Keratinocyte (primary cell): Measurements from ENCODE around the gene CAPN5. TPM values are rescaled to one million over a fixed set of nuclear protein-coding genes. Genes with fewer than 3 reads are reported as not detected.

Source experiments
- DNase-seq: peaks from one replicate; pipeline ENCODE4 v3.0.0-alpha.2; 2011; ENCODE audit warnings: low read depth, missing footprints, low spot score
- FAIRE-seq: peaks from 2 replicates; lab custom pipeline; 2011; peaks lifted over from hg19 to GRCh38; lab: Jason Lieb, UNC
- H2AFZ ChIP-seq: 2 replicates; pipeline ENCODE4 v1.6.0; 2012; ENCODE audit warnings: low read length, control low read depth, inconsistent platforms; ENCODE audit not compliant: control insufficient read depth
- H3K27ac ChIP-seq: 2 replicates; pipeline ENCODE4 v1.5.1; 2011; ENCODE audit warnings: low read length; ENCODE audit not compliant: control insufficient read depth, insufficient read depth
- H3K27me3 ChIP-seq: 3 replicates; pipeline ENCODE4 v1.6.0; 2011; ENCODE audit warnings: low read length; ENCODE audit not compliant: control insufficient read depth, insufficient read depth; ENCODE audit errors: extremely low read depth
- H3K36me3 ChIP-seq, 2 experiments: 2 replicates in 1 of 2; 3 replicates in 1 of 2; pipeline ENCODE4 v1.5.1; 2011; ENCODE audit warnings: low read length in 2 of 2, mild to moderate bottlenecking in 1 of 2; ENCODE audit not compliant: control insufficient read depth in 2 of 2, insufficient read depth in 2 of 2; ENCODE audit errors: extremely low read depth in 1 of 2
- H3K4me1 ChIP-seq: 3 replicates; pipeline ENCODE4 v1.5.1; 2011; ENCODE audit warnings: low read length; ENCODE audit not compliant: control insufficient read depth, insufficient read depth; ENCODE audit errors: extremely low read depth
- H3K4me2 ChIP-seq: 3 replicates; pipeline ENCODE4 v1.6.0; 2011; ENCODE audit warnings: low read depth, low read length; ENCODE audit not compliant: control insufficient read depth, insufficient read depth; ENCODE audit errors: extremely low read depth
- H3K4me3 ChIP-seq, 3 experiments: fragments of 200-600 bp in 1 of 3; sonication (generic) in 1 of 3; 2 replicates in 2 of 3; 3 replicates in 1 of 3; pipeline ENCODE4 v1.5.1; 2011 to 2016; ENCODE audit warnings: low read length in 3 of 3, mild to moderate bottlenecking in 3 of 3, control low read depth in 2 of 3, inconsistent platforms in 1 of 3, low read depth in 1 of 3, mixed read lengths in 1 of 3, mixed run types in 1 of 3, moderate library complexity in 1 of 3; ENCODE audit not compliant: control insufficient read depth in 2 of 3, insufficient read depth in 2 of 3; ENCODE audit errors: extremely low read depth in 1 of 3
- H3K79me2 ChIP-seq: 2 replicates; pipeline ENCODE4 v1.6.0; 2012; ENCODE audit warnings: low read length; ENCODE audit not compliant: control insufficient read depth, insufficient read depth
- H3K9ac ChIP-seq: 3 replicates; pipeline ENCODE4 v1.6.0; 2011; ENCODE audit warnings: low read length; ENCODE audit not compliant: control insufficient read depth, insufficient read depth; ENCODE audit errors: extremely low read depth
- H3K9me1 ChIP-seq: 3 replicates; pipeline ENCODE4 v1.6.0; 2011; ENCODE audit warnings: low read length; ENCODE audit not compliant: control insufficient read depth, insufficient read depth; ENCODE audit errors: extremely low read depth
- H3K9me3 ChIP-seq: 2 replicates; pipeline ENCODE4 v1.5.1; 2012; ENCODE audit warnings: low read depth, low read length; ENCODE audit not compliant: control insufficient read depth
- H4K20me1 ChIP-seq: 3 replicates; pipeline ENCODE4 v1.6.0; 2011; ENCODE audit warnings: low read length; ENCODE audit not compliant: control insufficient read depth, insufficient read depth; ENCODE audit errors: extremely low read depth
- EZH2 ChIP-seq: IDR thresholded peaks from one replicate; pipeline ENCODE4 v1.6.1; 2012; ENCODE audit warnings: inconsistent platforms, mild to moderate bottlenecking, low read length, moderate library complexity
- dilution Hi-C: fragments of 300-500 bp; cut with MboI; formaldehyde crosslinking; loops from one replicate; pipeline ENCODE4 v1.7.0; 2020; ENCODE audit warnings: low sequenced_read_pairs; ENCODE audit not compliant: extremely low pct_ligation_motif_present
- polyA plus RNA-seq, 5 experiments: library from polyadenylated mRNA; depleted of rRNA in 3 of 5; stranded (reverse) in 3 of 5; stranded (forward) in 1 of 5; unstranded in 1 of 5; fragments of >200 nt; gene quantifications; 1 replicate in 1 of 5; 2 replicates in 3 of 5; 3 replicates in 1 of 5; pipeline versions ENCODE4 v1.2.1 to v1.2.3, GENCODE V29; 2011 to 2012; ENCODE audit warnings: missing spikeins in 2 of 5, low read depth in 1 of 5, low replicate concordance in 1 of 5
- TF ChIP-seq, protein P1 (sequence below), 3 experiments: IDR thresholded peaks in 1 of 3; conservative IDR thresholded peaks in 1 of 3; optimal IDR thresholded peaks in 1 of 3; 2 replicates in 2 of 3; 3 replicates in 1 of 3; pipeline versions ENCODE3 to v1.5.1; 2011; ENCODE audit warnings: low read length in 3 of 3, mild to moderate bottlenecking in 3 of 3, moderate library complexity in 2 of 3, control low read depth in 1 of 3, inconsistent platforms in 1 of 3; ENCODE audit not compliant: insufficient read depth in 2 of 3; ENCODE audit errors: extremely low read depth in 1 of 3

Gene CAPN5
- polyA plus RNA-seq, 1 donor (not counting 4 experiments of a cell fraction or from before 2014, with no cell fraction given) = 1.2 TPM

DNA sequence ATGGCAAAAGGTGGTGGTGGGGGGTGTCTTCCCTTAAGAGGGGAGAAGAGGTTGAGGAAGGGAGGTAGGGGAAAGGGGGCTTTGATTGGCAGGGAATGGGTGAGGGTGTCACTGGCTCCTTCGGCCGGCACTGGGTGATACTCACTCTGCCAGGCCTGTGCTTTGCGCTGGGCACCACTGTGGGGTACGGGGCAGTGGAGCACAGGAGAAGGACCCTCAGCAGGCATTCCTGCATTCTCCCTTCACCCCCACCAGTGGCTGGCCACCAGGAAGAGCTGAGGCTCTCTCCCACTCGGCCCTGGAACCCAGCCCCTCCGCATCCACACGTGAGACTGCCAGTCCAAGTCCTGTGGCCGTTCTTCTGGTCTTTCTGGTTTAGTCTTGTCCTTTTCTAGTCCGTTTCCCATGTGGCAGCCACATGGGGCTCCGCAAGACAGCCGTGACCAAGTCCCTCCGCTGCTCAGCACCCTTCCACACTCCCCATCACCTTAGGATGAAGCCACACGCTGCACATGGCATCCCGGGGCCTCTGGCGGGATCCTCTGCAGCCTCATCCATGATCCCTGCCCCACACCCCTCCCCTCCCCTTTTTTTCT is 8.0 kb downstream of the CAPN5 start:
- Histone ChIP-seq H3K79me2 (no peaks in the 10 kb centered on the region), H2AFZ (no peak overlapping the region), H3K4me1 (peaks cover 5% of the 10 kb centered on the region), H3K4me2 (no peak overlapping the region), H3K27me3 (peaks cover 7% of the 10 kb centered on the region), H3K4me3 (no peak overlapping the region), H3K36me3 (no peaks in the 10 kb centered on the region), H3K9me1 (no peaks in the 10 kb centered on the region), H3K27ac (no peak overlapping the region), H4K20me1 (no peaks in the 10 kb centered on the region), H3K9me3 (no peaks in the 10 kb centered on the region), H3K9ac (no peak overlapping the region)
- FAIRE-seq (no peak), DNase-seq (no peak)
- dilution Hi-C loops = no loop called here
- TF ChIP-seq EZH2 = no peak
- TF ChIP-seq, protein P1, sequence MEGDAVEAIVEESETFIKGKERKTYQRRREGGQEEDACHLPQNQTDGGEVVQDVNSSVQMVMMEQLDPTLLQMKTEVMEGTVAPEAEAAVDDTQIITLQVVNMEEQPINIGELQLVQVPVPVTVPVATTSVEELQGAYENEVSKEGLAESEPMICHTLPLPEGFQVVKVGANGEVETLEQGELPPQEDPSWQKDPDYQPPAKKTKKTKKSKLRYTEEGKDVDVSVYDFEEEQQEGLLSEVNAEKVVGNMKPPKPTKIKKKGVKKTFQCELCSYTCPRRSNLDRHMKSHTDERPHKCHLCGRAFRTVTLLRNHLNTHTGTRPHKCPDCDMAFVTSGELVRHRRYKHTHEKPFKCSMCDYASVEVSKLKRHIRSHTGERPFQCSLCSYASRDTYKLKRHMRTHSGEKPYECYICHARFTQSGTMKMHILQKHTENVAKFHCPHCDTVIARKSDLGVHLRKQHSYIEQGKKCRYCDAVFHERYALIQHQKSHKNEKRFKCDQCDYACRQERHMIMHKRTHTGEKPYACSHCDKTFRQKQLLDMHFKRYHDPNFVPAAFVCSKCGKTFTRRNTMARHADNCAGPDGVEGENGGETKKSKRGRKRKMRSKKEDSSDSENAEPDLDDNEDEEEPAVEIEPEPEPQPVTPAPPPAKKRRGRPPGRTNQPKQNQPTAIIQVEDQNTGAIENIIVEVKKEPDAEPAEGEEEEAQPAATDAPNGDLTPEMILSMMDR (optimal IDR thresholded peaks at IDR 0.05 in 1 of 3, IDR thresholded peaks at IDR 0.05 in 1 of 3, conservative IDR thresholded peaks at IDR 0.05 in 1 of 3; ENCODE audit: extremely low read depth in 1 of 3, insufficient read depth in 2 of 3, low read length in 3 of 3) = no peak

DNA sequence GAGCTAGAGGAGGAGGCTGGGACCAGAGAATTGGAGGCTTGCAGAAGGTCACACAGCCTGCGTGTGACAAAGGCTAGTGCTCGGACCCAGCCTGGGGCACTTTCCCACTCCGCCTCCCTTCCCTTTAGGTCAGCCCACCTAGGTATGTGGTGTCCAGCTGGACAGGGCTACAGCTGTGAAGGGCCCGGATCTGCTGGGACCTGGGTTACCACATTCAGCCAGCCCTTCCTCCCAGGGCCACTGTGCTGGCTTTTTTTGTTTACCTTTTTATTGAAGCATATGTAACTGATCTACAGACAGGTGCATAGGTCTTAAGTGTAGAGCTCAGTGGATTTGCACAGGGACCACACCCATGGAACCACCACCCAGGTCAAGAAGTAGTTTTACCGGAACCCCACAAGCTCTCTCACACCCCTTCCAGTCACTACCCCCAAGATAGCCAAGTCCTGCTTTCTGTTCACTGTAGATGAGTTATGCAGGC is 8.7 kb downstream of the CAPN5 start:
- no peak overlapping the region for H3K4me2 ChIP-seq
- no peaks in the 10 kb centered on the region for H3K79me2 ChIP-seq
- no peaks in the 10 kb centered on the region for H3K36me3 ChIP-seq
- no peaks in the 10 kb centered on the region for H3K27me3 ChIP-seq
- no peak overlapping the region for H2AFZ ChIP-seq
- no peak overlapping the region for H3K9ac ChIP-seq
- peaks cover 5% of the 10 kb centered on the region for H3K4me1 ChIP-seq
- H3K9me3 ChIP-seq = no peaks in the 10 kb centered on the region
- no peak overlapping the region for H3K27ac ChIP-seq
- DNase-seq = no peak
- no peaks in the 10 kb centered on the region for H3K9me1 ChIP-seq
- dilution Hi-C loops = no loop called here
- no peak overlapping the region for H3K4me3 ChIP-seq
- TF ChIP-seq, protein P1 (optimal IDR thresholded peaks at IDR 0.05 in 1 of 3, IDR thresholded peaks at IDR 0.05 in 1 of 3, conservative IDR thresholded peaks at IDR 0.05 in 1 of 3; ENCODE audit: extremely low read depth in 1 of 3, insufficient read depth in 2 of 3, low read length in 3 of 3) = no peak
- no peak for TF ChIP-seq EZH2
- no peak for FAIRE-seq
- no peaks in the 10 kb centered on the region for H4K20me1 ChIP-seq
